NCI-H1930 (cell line): ENCODE data around the gene PIGR.
"Not testable (repeated sequence)": the region's sequence is repeated elsewhere in the genome, so short reads cannot be mapped to it uniquely, and the experiment has no call there.

ENCODE experiments used
- DNase-seq, 2 experiments: peaks; one replicate each; lab custom pipeline; 2025; lab: John Stamatoyannopoulos, UW

Gene PIGR

DNA sequence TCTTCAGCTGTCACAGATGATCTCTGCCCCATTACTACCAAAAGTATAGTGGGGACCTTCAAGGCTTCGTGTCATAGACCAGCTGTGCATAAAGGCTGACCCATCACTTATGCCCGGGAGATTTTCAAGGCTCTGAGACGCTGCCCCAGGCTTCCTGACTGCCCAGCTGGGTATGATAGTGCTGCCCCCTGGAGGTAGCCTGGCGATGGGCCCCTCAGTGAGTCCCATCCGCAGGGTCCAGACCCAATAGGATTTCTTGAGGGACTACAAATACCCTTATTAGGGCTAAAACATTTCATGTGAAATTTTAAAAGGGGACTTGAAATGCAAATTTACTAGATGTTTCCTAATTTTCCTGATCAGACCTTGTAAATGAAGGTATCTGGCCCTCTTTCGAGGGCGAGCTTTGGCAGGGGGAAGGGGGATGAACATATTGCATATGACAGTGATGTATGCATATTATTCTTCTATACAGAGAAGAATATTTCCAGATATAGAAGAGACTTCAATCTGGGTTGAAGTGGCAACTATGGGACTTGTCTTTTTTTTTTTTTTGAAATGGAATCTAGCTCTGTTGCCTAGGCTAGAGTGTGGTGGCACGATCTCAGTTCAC is 12.8 kb downstream of the PIGR start:
- DNase-seq: no peak

DNA sequence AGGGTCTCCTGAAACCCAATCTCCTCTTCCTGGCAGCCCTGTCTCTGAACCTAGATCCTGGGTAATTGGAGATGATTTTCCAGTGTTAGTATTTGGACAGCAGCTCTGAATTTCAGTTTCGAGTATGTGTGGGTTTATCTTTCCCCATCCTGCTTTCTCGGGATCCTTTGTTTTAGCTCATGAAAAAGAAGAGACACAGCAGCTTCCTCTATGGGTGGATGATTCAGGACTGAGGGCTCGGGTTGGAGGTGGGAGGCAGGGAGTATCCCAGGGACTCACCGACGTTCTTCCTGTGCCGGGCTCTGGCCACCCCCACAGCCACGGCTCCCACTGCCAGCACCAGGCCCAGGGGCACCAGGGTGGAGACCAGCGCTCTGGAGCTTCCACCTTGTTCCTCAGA is 14.1 kb downstream of the PIGR start:
- no peak for DNase-seq

DNA sequence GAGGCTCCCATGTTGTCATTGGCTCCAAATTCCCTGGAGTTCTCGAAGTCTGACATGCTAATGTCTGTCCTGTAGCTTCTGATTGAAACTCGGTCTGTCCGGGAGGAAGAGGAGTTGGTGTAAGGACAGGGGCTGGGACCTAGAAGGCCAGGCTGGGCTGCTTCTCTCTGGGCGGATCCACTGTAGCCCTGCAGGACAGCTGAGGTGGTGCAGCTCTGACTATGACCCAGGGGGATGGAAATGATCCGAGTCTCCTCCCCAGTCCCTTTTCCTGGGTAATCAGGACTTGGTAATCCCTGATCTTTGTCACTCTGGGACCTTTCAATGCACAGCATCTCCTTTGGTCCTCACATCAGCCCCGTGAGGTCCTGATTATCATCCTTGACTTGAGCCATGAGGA is 14.6 kb downstream of the PIGR start:
- DNase-seq: no peak

DNA sequence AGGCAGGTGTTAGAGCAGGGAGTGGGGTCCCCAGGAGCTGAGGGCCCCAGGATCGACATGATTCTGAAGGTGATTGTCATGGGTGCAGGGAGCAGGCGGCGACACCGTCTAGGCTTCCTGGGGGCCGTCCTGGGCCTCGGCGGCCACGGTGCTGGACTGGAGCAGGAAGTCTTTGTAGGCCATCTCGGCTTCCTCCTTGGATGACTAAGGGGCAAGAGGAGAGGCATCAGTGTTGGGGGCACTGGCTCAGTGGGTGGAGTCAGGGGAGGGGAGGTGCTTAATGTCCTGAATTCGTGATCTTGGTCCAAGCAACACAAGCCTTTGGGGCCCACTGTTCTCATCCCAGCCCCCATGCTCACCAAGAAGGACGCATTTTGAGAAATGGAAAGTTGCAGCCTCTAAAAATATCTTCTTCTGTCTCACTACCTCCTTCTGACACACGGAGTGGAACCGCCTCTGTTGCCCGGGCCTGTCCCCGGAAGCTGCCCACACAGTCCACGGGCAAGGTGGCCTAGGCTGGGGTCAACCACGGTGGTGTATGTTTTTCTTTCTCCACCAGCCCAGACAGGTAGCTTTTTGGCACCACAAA is 16.0 kb downstream of the PIGR start:
- no peak for DNase-seq

DNA sequence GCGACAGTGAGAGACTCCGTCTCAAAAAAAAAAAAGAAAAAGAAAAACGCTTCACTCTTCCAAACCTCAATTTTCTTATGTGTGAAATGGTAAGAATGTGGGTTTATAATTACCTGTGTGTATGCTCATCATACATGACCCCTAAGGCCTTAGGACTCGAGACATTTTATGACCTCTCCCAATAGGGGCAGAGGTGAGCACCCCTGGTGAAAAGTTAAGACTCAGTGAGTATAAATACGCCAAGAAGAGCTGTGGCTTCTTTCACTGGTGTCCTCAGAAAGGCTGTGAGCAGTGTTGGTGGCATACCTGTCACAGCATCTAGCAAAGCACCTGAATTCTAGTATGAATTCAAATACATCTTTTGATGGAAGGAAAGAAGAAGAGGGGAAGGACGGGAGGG is 16.7 kb downstream of the PIGR start:
- DNase-seq: no peak

DNA sequence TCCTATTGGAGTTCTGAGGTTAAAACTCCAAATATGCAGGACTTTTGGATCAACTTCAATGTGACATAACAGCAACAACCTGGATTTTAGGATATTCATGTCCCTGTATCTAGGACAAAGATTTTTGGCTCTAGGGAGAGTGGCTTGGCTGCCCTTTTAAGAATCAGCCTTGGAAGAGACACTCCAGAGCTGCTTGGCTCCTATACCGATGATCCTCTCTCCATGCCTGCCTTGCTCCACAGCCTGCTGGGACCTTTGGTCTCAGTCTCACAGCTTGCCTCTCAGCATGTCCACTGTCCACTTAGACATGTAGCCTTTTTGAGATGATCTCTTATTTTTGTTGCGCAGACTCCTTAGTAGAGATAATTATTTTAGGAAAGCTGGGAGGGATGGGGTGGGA is 20.0 kb downstream of the PIGR start:
- no peak for DNase-seq

DNA sequence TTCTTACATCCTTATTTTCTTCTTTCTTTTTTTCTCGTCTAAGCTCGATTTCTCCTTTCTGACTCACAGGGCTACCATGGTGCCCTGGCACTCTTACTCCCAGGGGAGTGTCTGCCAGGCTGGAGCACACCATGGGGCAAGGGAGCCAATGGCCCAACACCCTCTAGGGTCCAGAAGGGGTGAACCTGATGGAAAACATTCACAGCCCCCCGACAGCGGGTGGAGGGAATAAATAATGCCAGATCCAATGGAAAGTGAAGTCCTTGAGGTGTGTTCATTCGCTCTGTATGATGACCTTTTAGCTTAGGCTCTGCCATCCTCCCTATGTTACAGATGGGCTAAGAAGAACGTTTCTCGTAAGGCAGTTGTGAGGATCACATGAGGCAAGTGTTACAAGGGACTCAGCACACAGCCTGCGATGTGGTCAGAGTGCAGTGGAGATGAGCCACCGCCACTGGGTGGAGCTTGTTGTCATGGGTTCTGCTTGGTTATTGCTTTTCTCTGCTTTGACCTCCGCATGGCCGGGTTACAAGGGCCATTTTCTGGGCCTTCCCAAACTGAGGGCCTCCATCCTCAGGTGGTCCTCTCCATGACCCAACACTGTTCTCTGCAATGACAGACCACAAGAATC is 21.0 kb downstream of the PIGR start:
- peak in 1 of 2 experiments; percentile 8 for DNase-seq

DNA sequence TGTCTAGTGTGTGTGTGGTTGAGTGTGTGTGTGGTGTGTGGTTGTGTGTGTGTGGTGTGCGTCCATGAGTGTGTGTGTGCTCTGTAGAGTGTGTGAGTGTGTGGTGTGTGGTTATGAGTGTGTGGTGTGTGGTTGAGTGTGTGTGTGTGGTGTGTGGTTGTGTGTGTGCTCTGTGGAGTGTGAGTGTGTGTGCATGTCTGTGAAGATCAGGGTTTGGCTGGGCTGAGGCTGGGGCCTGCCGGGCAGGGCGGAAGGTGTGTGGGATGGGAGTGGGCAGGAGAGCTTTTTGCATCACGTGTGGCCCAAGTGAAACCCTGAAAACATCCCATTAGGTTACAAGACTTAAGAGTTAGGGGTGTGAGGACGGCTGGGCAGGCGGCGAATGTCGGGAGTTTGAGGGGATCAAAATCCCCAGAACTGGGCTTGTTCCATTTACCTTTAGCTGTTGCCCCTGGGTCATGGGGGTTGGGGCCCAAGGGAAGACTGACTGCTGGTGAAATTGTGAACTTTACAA is 21.6 kb downstream of the PIGR start:
- no peak for DNase-seq

DNA sequence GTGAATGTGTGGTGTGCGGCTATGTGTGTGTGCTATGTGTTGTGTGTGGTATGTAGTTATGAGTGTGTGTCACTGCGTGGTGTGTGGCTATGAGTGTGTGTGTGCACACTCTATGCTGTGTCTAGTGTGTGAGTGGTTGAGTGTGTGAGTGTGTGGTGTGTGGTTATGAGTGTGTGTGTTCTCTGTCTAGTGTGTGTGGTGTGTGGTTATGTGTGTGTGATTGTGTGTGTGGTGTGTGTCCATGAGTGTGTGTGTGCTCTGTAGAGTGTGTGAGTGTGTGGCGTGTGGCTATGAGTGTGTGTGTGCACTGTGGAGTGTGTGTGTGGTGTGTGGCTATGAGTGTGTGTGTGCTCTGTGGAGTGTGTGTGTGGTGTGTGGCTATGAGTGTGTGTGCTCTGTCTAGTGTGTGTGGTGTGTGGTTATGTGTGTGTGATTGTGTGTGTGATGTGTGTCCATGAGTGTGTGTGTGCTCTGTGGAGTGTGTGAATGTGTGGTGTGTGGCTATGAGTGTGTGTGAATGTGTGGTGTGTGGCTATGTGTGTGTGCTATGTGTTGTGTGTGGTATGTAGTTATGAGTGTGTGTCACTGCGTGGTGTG is 22.2 kb downstream of the PIGR start:
- DNase-seq: not testable (repeated sequence)

DNA sequence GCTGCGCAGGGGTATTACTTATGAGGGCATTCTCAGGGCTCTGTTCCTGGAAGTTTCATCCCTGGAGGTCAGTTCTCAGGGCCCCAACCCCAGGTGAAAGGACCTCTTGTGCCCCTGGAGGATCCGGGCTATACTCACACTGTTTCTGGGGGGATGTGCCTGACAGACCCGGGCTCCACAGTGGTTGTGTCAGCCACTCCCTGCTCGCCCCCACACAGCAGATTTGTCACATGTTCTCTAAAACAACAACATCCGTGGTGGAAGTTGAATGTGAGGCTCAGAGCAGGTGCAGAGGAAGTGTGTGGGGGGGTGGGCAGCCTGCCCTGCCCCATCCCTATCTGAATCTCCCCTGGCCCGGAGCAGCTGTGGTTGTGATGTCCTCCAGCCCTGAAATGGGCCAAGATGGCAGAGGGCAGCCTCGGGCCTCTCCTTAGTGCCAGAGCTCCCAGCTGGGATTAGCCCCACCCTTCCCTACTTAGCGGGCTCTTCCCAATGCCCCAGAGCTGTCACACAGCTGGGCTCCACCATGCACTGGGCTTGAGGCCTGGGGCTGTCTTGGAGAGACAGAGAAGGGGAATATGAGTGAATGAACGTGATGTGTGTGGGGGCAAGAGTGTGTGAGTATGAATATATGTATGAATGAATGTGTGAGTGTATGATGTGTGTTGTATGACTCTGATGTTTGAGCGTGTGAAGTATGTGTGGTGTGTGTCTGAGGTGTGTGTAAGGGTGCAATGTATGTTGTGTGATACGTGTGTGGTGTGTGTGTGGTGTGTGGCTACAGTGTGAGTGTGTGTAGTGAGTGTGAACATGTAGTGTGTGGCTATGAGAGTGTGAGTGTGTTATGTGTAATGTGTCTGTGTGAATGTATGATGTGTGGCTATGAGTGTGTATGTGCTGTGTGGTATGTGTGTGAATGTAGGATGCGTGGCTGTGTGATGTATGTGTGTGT is 23.0 kb downstream of the PIGR start:
- no peak for DNase-seq

DNA sequence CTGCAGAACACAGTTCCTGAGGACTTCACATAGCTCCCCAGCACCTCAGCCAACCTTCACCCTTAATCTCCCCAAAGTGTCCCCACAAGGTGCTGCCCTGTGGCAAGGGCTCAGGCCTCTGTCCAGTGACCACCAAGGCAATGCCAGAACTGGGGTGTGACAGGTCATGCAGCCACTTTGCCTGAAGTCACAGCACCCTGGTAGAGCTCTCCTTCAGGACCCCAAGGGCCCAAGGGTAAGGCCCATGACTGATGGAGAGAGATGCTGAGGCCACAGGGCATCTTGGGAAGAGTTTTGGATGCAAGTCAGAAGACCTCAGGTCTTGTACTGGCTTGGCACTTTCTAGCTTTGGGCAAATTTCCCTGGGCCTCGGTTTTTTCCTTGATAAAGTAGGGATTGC is 23.7 kb downstream of the PIGR start:
- DNase-seq: no peak

DNA sequence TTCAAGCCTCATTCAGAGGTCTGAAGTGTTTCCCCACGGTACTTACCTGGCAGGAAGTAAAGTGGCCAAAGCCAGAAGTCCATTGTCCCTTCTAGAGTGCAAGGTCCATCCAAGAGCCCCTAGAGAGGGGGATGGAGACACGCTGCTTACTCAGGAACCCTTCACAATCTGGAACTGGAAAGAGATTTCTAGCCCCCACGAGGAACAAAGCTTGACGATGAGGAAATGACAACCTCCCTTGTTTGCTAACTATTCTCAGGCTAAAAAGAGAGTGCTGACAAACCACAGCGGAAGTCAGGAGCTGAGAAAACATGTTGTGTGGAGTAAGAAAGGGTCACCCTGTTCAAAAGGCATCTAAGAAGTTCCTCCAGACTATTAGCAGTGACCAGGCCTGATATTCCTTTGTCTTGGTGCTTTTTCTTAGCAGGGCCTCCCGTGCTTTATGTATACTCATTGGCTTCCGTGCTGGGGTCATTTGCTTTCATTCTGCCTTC is 24.4 kb downstream of the PIGR start, which contains the start of gene FCMR:
TSS of gene FCMR (minus strand) at position 170 of the 494 bp plus-strand sequence. CDS start at position 83, 87 bp downstream.
- DNase-seq: no peak

DNA sequence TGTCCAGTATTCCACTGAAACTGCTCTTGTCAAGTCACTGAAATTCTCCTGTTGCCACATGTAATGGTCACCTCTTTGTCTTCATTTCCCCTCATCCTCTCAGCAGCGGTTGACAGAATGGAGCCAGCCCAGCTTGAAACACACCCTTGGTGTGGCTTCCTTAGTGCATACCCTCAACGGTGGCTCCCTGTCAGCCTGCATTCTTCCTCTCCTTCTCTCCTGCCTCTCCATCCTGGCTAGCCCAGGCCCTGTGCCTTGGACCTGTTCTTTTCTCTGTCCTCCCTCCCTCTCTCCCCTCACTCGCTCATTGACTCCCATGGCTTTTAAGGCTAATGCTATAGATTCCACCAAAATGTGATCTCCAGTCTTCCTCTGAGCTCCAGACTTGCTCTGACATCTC is 28.2 kb downstream of the PIGR start:
- no peak for DNase-seq

DNA sequence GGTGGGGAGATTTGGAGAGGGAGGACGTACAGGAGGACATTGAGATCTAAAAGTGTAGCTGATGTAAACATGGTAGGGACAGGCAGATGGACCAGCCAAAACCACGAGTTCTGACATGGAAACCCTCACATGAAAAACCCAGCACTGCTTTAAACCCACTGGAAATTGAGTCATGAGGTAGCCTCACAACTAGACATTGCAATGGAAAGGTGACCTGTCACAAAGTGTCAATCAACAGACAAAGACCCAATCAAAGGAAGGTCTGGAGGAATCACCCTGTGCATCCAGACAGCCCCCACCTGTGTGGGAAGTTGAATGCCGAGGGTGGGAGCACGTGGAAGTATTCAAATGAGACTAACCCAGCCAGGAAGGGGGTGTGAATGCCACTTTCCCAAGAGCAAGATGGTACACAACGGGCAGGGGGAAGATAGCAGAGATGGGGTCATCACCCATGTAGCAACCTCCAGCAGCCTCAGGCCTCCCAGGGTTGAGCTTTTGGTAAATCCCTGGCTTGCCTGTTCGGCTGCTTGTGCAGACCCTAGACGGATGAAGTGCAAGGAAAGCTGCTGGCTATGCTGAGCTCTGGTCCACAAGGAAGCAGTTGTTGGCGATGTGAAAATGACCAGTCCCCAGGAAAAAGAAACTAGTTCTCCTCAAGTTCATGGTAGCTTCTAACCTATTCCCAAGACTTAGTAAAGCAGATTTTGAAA is 30.1 kb downstream of the PIGR start:
- DNase-seq: no peak

DNA sequence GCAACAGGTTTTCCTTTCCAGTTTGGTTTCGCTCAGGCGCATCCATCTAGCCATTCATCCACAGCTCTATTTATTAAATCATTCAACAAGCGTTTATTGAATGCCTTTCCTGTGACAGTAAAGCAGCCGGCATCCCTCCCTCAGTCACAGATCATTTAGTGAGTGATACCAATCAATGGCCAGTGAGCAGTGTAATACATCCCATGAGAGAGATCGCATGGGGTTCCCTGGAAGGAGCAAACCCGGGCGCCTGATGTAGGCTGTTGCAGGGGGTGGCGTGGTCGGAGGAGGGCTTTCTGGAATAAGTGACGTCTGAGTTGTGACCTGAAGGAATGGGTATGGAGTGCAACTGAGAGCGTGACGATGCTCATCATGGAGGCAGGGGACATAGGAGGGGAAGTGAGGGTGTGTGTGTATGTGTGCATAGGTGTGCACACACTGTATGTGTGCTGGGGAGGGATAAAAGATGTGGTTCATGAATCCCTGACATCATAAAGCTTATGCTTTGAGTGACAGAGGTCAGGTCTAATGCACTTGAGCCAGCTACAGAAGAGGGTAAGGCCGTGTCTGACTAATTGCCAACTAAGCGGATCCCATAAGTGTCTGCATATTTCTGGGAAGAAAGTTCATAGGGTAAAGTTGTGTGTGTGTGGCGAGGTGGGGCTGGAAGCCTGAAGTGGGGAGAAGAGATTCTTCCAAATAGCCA is 31.1 kb downstream of the PIGR start:
- DNase-seq: no peak

DNA sequence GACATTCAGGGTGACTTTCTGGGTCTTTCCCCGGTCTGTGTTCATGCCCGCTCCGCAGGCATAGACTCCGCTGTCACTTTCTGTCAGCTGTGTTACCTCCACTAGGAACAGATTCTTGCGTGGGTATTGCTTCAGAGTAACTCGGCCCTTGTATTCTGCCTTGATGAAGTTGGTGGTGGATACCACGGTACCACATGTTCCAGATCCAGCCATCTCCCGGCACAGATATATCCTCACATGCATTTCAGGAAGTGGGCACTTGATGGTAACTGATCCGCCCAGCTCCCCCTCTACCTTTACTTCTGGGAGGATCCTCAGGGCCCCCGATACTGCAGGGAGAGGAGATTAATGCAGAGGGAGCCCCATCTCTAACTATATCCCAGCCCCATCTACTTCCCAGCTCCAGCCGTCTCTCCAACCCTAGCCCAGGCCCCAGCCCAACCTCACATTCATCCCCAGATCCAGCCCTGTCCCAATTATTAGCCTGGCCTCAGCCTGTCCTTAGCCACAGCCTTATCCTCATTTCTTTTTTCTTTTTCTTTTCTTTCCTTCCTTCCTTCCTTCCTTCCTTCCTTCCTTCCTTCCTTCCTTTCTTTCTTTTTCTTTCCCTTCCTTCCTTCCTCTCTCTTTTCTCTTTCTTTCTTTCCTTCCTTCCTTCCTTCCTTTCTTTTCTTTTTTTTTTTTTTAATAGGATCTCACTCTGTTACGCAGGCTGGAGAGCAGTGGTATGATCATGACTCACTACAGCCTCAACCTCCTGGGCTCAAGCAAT is 32.3 kb downstream of the PIGR start:
- DNase-seq: no peak

DNA sequence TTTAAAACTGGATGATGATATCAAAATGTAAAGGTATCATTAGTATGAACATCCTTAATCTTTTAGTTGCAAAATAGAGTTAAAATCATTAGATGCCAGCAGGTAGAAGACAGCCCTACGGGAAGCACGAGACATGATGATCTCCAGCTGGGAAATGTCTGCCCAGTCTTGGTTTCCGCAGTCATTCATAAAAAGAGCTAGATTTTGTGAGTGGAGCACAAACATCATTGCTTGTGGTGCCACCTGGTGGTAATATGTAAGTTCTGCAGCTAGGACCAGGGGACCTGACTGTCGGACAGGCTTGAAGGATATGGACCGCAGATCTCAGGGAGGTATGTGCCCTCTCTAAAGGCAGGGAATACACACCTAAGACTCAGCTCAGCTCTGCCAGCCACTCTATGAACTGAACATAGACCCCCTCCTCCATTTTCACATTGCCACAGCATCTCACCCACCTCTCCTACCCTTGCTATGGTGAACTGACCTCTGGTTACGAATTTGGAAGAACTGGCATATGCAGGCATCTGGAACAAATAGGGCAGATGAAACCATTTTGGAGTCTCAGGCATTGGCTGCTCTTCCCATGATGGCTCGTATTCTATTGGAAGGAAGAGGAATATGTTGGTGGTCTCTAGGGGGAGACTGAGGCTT is 33.7 kb downstream of the PIGR start:
- DNase-seq: peak; percentile 39 to 62

DNA sequence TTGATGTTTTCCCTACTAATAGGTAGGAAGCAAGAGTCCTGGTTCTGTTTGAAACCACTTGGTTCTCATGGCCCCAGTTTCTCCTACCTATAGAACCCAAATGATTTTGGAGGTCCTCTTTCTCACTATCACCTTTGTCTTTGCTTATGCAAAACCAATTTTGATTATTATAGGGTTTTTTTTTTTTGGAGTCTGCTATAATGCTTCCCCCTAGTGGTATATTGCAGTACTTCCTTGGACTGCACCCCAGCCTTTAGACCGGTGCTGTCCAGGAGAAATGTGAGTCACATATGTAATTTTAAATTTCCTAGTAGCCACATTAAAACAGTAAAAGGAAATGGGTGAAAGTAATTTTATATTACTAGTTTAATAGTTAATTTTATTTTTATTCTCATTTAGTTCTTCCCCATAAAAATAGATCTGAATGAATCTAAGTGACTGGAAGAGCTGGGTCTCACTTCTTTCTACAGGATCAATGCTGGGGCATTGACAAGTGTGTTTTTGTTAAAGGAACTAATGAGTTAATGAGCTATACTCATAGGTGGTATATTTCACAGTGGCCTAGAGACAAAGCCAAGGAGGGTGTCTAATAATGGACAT is 35.1 kb downstream of the PIGR start:
- peak in 1 of 2 experiments; percentile 7 for DNase-seq

DNA sequence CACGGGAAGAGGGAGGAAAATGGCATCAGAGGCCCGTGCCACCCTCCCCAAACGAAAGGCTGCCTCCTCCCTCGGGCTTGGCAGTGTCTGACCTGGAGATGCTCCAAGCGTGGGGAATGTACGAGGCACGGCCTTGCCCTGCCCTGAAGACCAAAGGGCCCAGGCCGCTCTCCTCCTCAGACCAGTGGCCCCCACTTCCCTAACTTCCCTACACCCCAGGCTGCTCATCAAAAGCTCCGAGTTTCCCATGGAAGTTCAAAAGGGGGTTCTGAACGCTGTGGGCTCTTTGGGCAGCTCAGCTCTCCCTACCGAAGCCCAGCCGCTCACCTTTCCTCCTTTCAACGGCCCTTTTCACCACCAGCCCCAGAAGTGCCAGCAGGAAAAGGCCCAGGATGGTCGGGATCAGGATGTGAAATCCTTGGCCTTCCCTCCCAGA is 36.4 kb downstream of the PIGR start:
- DNase-seq: no peak
